IMR-90 (cell line): ENCODE data around the gene ASXL3. TPM values are rescaled to one million over a fixed set of nuclear protein-coding genes. Genes with fewer than 3 reads are reported as not detected.

Experiments
- ATAC-seq: fragments of 200-7000 bp; cut with Tn5 transposase; 2 replicates; pipeline ENCODE4 v1.9.1; 2020; ENCODE audit warnings: low read depth, mild to moderate bottlenecking, moderate library complexity
- BruUV-seq: library from RNA; stranded (reverse); fragments of 400-500 nt; replicated peaks from 2 replicates; lab custom pipeline; 2021; lab: Mats Ljungman, UMichigan
- CTCF ChIA-PET: fragments of 300-600 bp; formaldehyde crosslinking; extraction: SDS; loops from one replicate; lab custom pipeline; 2021; ENCODE audit warnings: antibody characterized with exemption; lab: Yijun Ruan, JAX
- POLR2A ChIA-PET: fragments of 300-600 bp; sonication (Branson Sonifier 250); formaldehyde crosslinking; loops from one replicate; lab custom pipeline; 2022; ENCODE audit warnings: antibody characterized with exemption; ENCODE audit not compliant: unreplicated experiment; lab: Charles Lee
- DNase-seq: peaks from one replicate; pipeline ENCODE4 v3.0.0; 2013
- H2AFZ ChIP-seq: replicated peaks from 2 replicates; pipeline ENCODE3; 2013; ENCODE audit warnings: low read length, mild to moderate bottlenecking; ENCODE audit not compliant: poor library complexity
- H2AK5ac ChIP-seq: 2 replicates; pipeline ENCODE4 v1.6.1; 2013; ENCODE audit warnings: low read depth, low read length, inconsistent platforms
- H2AK9ac ChIP-seq: replicated peaks from 2 replicates; pipeline ENCODE3; 2013; ENCODE audit warnings: mild to moderate bottlenecking, low read depth, low read length, moderate library complexity; ENCODE audit not compliant: poor library complexity
- H2BK120ac ChIP-seq: 2 replicates; pipeline ENCODE4 v1.6.1; 2013; ENCODE audit warnings: low read depth, low read length, inconsistent platforms
- H2BK15ac ChIP-seq: 3 replicates; pipeline ENCODE4 v1.6.1; 2013; ENCODE audit warnings: low read depth, low read length, inconsistent platforms
- H2BK20ac ChIP-seq: 2 replicates; pipeline ENCODE4 v1.6.1; 2013; ENCODE audit warnings: low read depth, mild to moderate bottlenecking, inconsistent platforms, low read length, moderate library complexity
- H2BK5ac ChIP-seq: 2 replicates; pipeline ENCODE4 v1.6.1; 2013; ENCODE audit warnings: mild to moderate bottlenecking, low read depth, low read length, inconsistent platforms; ENCODE audit not compliant: poor library complexity, severe bottlenecking
- H3K14ac ChIP-seq: replicated peaks from 2 replicates; pipeline ENCODE4 v1.6.1; 2013; ENCODE audit warnings: low read depth, low read length, inconsistent platforms
- H3K18ac ChIP-seq: 2 replicates; pipeline ENCODE4 v1.6.1; 2013; ENCODE audit warnings: low read depth, low read length, control low read depth
- H3K23ac ChIP-seq: 2 replicates; pipeline ENCODE4 v1.6.1; 2013; ENCODE audit warnings: low read depth, low read length, inconsistent platforms
- H3K27ac ChIP-seq: 2 replicates; pipeline ENCODE4 v1.5.1; 2013; ENCODE audit warnings: mild to moderate bottlenecking, control low read depth, low read length; ENCODE audit not compliant: insufficient read depth
- H3K27me3 ChIP-seq: 2 replicates; pipeline ENCODE4 v1.6.1; 2013; ENCODE audit warnings: low read length; ENCODE audit not compliant: control insufficient read depth, insufficient read depth
- H3K36me3 ChIP-seq: 2 replicates; pipeline ENCODE4 v1.6.1; 2013; ENCODE audit warnings: low read length, mixed read lengths; ENCODE audit not compliant: control insufficient read depth, insufficient read depth
- H3K4ac ChIP-seq: 2 replicates; pipeline ENCODE4 v1.6.1; 2013; ENCODE audit warnings: low read depth, low read length, inconsistent platforms
- H3K4me1 ChIP-seq: 2 replicates; pipeline ENCODE4 v1.6.1; 2013; ENCODE audit warnings: low read length, mixed read lengths; ENCODE audit not compliant: control insufficient read depth, insufficient read depth
- H3K4me2 ChIP-seq: 2 replicates; pipeline ENCODE4 v1.6.1; 2013; ENCODE audit warnings: low read depth, mild to moderate bottlenecking, control low read depth, low read length, moderate library complexity
- H3K4me3 ChIP-seq: 2 replicates; pipeline ENCODE4 v1.5.1; 2013; ENCODE audit warnings: low read depth, mild to moderate bottlenecking, control low read depth, low read length, moderate library complexity; ENCODE audit not compliant: insufficient read depth
- H3K56ac ChIP-seq: 2 replicates; pipeline ENCODE4 v1.6.1; 2013; ENCODE audit warnings: low read length, inconsistent platforms; ENCODE audit not compliant: insufficient read depth; ENCODE audit errors: extremely low read depth
- H3K79me1 ChIP-seq, 2 experiments: 2 replicates each; pipeline ENCODE4 v1.6.1; 2013; ENCODE audit warnings: low read length in 2 of 2, inconsistent platforms in 1 of 2, low read depth in 1 of 2
- H3K9ac ChIP-seq: 2 replicates; pipeline ENCODE4 v1.6.1; 2013; ENCODE audit warnings: low read depth, low read length, control low read depth
- H3K9me1 ChIP-seq: 2 replicates; pipeline ENCODE4 v1.6.1; 2013; ENCODE audit warnings: low read length, inconsistent platforms; ENCODE audit not compliant: insufficient read depth
- H3K9me3 ChIP-seq: 2 replicates; pipeline ENCODE4 v1.6.1; 2013; ENCODE audit warnings: low read length; ENCODE audit not compliant: control insufficient read depth, insufficient read depth
- H4K20me1 ChIP-seq: 2 replicates; pipeline ENCODE4 v1.6.1; 2013; ENCODE audit warnings: low read length, inconsistent platforms; ENCODE audit not compliant: insufficient read depth
- H4K5ac ChIP-seq: 2 replicates; pipeline ENCODE4 v1.6.1; 2013; ENCODE audit warnings: mild to moderate bottlenecking, low read depth, low read length, control low read depth
- H4K8ac ChIP-seq, 2 experiments: 2 replicates each; pipeline ENCODE4 v1.6.1; 2013; ENCODE audit warnings: low read depth in 2 of 2, low read length in 2 of 2, control low read depth in 1 of 2, inconsistent platforms in 1 of 2
- H4K91ac ChIP-seq: 2 replicates; pipeline ENCODE4 v1.6.1; 2013; ENCODE audit warnings: low read depth, low read length, inconsistent platforms; ENCODE audit not compliant: insufficient read depth
- BHLHE40 ChIP-seq: fragments of 150-350 bp; IDR thresholded peaks from 2 replicates; pipeline ENCODE4 v1.6.1; 2016; ENCODE audit warnings: mild to moderate bottlenecking, low read depth, low read length
- CEBPB ChIP-seq: IDR thresholded peaks from 2 replicates; pipeline ENCODE4 v1.6.1; 2012; ENCODE audit warnings: low read depth, low read length, improper control_type of control experiment
- CHD1 ChIP-seq: IDR thresholded peaks from 2 replicates; pipeline ENCODE4 v1.6.1; 2012; ENCODE audit warnings: low read depth, low read length, improper control_type of control experiment
- ELK1 ChIP-seq: fragments of 150-350 bp; IDR thresholded peaks from 2 replicates; pipeline ENCODE4 v1.6.1; 2016; ENCODE audit warnings: low read depth, mild to moderate bottlenecking, low read length, moderate library complexity, borderline replicate concordance
- FOS ChIP-seq: fragments of 150-350 bp; IDR thresholded peaks from 2 replicates; pipeline ENCODE4 v1.6.1; 2016; ENCODE audit warnings: low read depth, low read length
- MAFK ChIP-seq: IDR thresholded peaks from 2 replicates; pipeline ENCODE4 v1.6.1; 2012; ENCODE audit warnings: low read depth, low read length, improper control_type of control experiment
- MAZ ChIP-seq: IDR thresholded peaks from 2 replicates; pipeline ENCODE4 v1.6.1; 2012; ENCODE audit warnings: low read depth, mild to moderate bottlenecking, low read length, improper control_type of control experiment, moderate library complexity, borderline replicate concordance
- MXI1 ChIP-seq: IDR thresholded peaks from 2 replicates; pipeline ENCODE4 v1.6.1; 2012; ENCODE audit warnings: low read depth, mild to moderate bottlenecking, low read length, moderate library complexity, borderline replicate concordance
- NFE2L2 ChIP-seq: fragments of 150-350 bp; IDR thresholded peaks from 2 replicates; pipeline ENCODE4 v1.6.1; 2016; ENCODE audit warnings: low read depth, mild to moderate bottlenecking, low read length
- POLR2A ChIP-seq: IDR thresholded peaks from 2 replicates; pipeline ENCODE4 v1.6.1; 2012; ENCODE audit warnings: mild to moderate bottlenecking, low read depth, low read length
- RAD21 ChIP-seq: IDR thresholded peaks from 2 replicates; pipeline ENCODE4 v1.6.1; 2012; ENCODE audit warnings: low read length, improper control_type of control experiment
- RFX5 ChIP-seq: IDR thresholded peaks from 2 replicates; pipeline ENCODE4 v1.8.0; 2012; ENCODE audit warnings: low read depth, mild to moderate bottlenecking, low read length, moderate library complexity
- WGBS, 2 experiments: methylation state at CpG; one replicate each; pipeline versions ENCODE4 v1.1.5 to v1.1.7; 2013; ENCODE audit warnings: missing lambda C conversion rate in 2 of 2; ENCODE audit not compliant: insufficient read length in 1 of 2; ENCODE audit errors: extremely low coverage in 2 of 2; 5-methylcytosine and 5-hydroxymethylcytosine counted together
- dilution Hi-C: fragments of 300-500 bp; cut with HindIII; formaldehyde crosslinking; loops from one replicate; pipeline ENCODE4 v1.14.3; 2018; ENCODE audit warnings: low sequenced_read_pairs; ENCODE audit not compliant: unreplicated experiment
- in situ Hi-C: fragments of 300-500 bp; cut with MboI; formaldehyde crosslinking; loops from 3 replicates; pipeline ENCODE4 v1.14.3; 2019; ENCODE audit warnings: low sequenced_read_pairs, inconsistent platforms, mixed read lengths
- intact Hi-C: fragments of 100-400 bp; cut with micrococcal nuclease; formaldehyde crosslinking; loops from 2 replicates; pipeline ENCODE4 v1.10.0; 2022
- polyA plus RNA-seq, 3 experiments: library from polyadenylated mRNA; depleted of rRNA; stranded (reverse); fragments of >200 nt; gene quantifications; 2 replicates each; pipeline ENCODE4 v1.2.3, GENCODE V29; 2012; ENCODE audit warnings: low replicate concordance in 1 of 3
- total RNA-seq: library from RNA; depleted of rRNA; stranded (reverse); fragments of >200 nt; gene quantifications from 2 replicates; pipeline ENCODE4 v1.2.3, GENCODE V29; 2012
- TF ChIP-seq, protein P1 (sequence below): conservative IDR thresholded peaks from 2 replicates; pipeline ENCODE4 v1.5.1; 2012; ENCODE audit warnings: mild to moderate bottlenecking, low read depth, low read length, improper control_type of control experiment
- TF ChIP-seq, protein P2 (sequence below): fragments of 150-350 bp; IDR thresholded peaks from 2 replicates; pipeline ENCODE4 v1.6.1; 2017; ENCODE audit warnings: mild to moderate bottlenecking, antibody characterized with exemption, low read length, low read depth

The ASXL3 gene
- total and polyA plus RNA-seq, 2 of the 4 experiments (the other 2 are of a cell fraction): 0.03 to 0.54 TPM

- Histone ChIP-seq H3K9ac (no peak overlapping the region), H2BK20ac (no peak overlapping the region), H4K20me1 (no peaks in the 10 kb centered on the region), H3K23ac (no peak overlapping the region), H2AK9ac (no peak overlapping the region), H3K4ac (no peak overlapping the region), H3K56ac (no peak overlapping the region), H2BK15ac (no peak overlapping the region), H4K91ac (no peak overlapping the region), H3K27ac (no peak overlapping the region), H4K5ac (no peak overlapping the region), H3K36me3 (no peaks in the 10 kb centered on the region), H3K14ac (no peak overlapping the region), H3K27me3 (no peaks in the 10 kb centered on the region), H2BK5ac (no peak overlapping the region), H2AFZ (no peak overlapping the region), H4K8ac (no peak overlapping the region), H3K4me2 (no peak overlapping the region), H3K18ac (no peak overlapping the region), H3K4me3 (no peak overlapping the region), H2AK5ac (no peak overlapping the region), H3K79me1 (no peaks in the 10 kb centered on the region), H3K9me3 (no peaks in the 10 kb centered on the region), H3K9me1 (no peaks in the 10 kb centered on the region), H2BK120ac (no peak overlapping the region), H3K4me1 (no peaks in the 10 kb centered on the region)
- POLR2A ChIA-PET: no interaction called here
- BruUV-seq: no TSS peak
- CTCF ChIA-PET: no interaction called here
- TF ChIP-seq MAFK: no peak
- TF ChIP-seq RAD21: no peak
- no peak for TF ChIP-seq ELK1
- no peak for TF ChIP-seq FOS
- TF ChIP-seq NFE2L2: no peak
- no peak for TF ChIP-seq POLR2A
- TF ChIP-seq BHLHE40: no peak
- TF ChIP-seq MXI1: no peak
- TF ChIP-seq, protein P1, sequence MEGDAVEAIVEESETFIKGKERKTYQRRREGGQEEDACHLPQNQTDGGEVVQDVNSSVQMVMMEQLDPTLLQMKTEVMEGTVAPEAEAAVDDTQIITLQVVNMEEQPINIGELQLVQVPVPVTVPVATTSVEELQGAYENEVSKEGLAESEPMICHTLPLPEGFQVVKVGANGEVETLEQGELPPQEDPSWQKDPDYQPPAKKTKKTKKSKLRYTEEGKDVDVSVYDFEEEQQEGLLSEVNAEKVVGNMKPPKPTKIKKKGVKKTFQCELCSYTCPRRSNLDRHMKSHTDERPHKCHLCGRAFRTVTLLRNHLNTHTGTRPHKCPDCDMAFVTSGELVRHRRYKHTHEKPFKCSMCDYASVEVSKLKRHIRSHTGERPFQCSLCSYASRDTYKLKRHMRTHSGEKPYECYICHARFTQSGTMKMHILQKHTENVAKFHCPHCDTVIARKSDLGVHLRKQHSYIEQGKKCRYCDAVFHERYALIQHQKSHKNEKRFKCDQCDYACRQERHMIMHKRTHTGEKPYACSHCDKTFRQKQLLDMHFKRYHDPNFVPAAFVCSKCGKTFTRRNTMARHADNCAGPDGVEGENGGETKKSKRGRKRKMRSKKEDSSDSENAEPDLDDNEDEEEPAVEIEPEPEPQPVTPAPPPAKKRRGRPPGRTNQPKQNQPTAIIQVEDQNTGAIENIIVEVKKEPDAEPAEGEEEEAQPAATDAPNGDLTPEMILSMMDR: no peak
- no peak for TF ChIP-seq CHD1
- TF ChIP-seq MAZ: no peak
- TF ChIP-seq CEBPB: no peak
- TF ChIP-seq RFX5: no peak
- TF ChIP-seq, protein P2, sequence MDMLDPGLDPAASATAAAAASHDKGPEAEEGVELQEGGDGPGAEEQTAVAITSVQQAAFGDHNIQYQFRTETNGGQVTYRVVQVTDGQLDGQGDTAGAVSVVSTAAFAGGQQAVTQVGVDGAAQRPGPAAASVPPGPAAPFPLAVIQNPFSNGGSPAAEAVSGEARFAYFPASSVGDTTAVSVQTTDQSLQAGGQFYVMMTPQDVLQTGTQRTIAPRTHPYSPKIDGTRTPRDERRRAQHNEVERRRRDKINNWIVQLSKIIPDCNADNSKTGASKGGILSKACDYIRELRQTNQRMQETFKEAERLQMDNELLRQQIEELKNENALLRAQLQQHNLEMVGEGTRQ: no peak
- in situ Hi-C loops (no loop called here), intact Hi-C loops (no loop called here), dilution Hi-C loops (no loop called here)
- ATAC-seq (no peak), DNase-seq (no peak)
- WGBS, 2 experiments: no CpG with 5 or more reads among the region's 1 CpG
Measured at GRCh38 chr18:33647365-33647764, 69.3 kb downstream of the ASXL3 start.
